SKM-1 (cell line): ENCODE data around the gene VTI1A.
A peak's percentile ranks its signal among the peaks of the same experiment; 100 is the strongest.

Source experiments
- DNase-seq: peaks from one replicate; lab custom pipeline; 2025; ENCODE audit not compliant: unreplicated experiment; lab: John Stamatoyannopoulos, UW

VTI1A gene

GRCh38 chr10:112672706-112673105 lies 225.7 kb downstream of the VTI1A start:
- DNase-seq, result no peak

GRCh38 chr10:112675560-112676083 lies 228.6 kb downstream of the VTI1A start:
- DNase-seq, result no peak

- no peak for DNase-seq
Observed at GRCh38 chr10:112677689-112678088, 230.7 kb downstream of the VTI1A start.

GRCh38 chr10:112678581-112678980 lies 231.6 kb downstream of the VTI1A start:
- DNase-seq, result no peak

GRCh38 chr10:112678987-112679386 lies 232.0 kb downstream of the VTI1A start:
- DNase-seq, result no peak

GRCh38 chr10:112679392-112679791 lies 232.4 kb downstream of the VTI1A start:
- no peak for DNase-seq

- DNase-seq, result no peak
Observed at GRCh38 chr10:112680586-112680985, 233.6 kb downstream of the VTI1A start.

- no peak for DNase-seq
Observed at GRCh38 chr10:112687647-112688046, 240.6 kb downstream of the VTI1A start.

GRCh38 chr10:112689327-112690072 lies 242.5 kb downstream of the VTI1A start:
- DNase-seq, result no peak

GRCh38 chr10:112695539-112695938 lies 248.5 kb downstream of the VTI1A start:
- no peak for DNase-seq

GRCh38 chr10:112696592-112696991 lies 249.6 kb downstream of the VTI1A start:
- DNase-seq, result no peak

GRCh38 chr10:112698133-112698817 lies 251.3 kb downstream of the VTI1A start:
- DNase-seq, result no peak

GRCh38 chr10:112698818-112699164 lies 251.8 kb downstream of the VTI1A start:
- DNase-seq, result no peak

GRCh38 chr10:112700215-112700671 lies 253.2 kb downstream of the VTI1A start:
- DNase-seq, result no peak

GRCh38 chr10:112701211-112701877 lies 254.3 kb downstream of the VTI1A start:
- no peak for DNase-seq

- DNase-seq, result peak; percentile 70
Observed at GRCh38 chr10:112701878-112702255, 254.9 kb downstream of the VTI1A start.

- no peak for DNase-seq
Observed at GRCh38 chr10:112706577-112706976, 259.6 kb downstream of the VTI1A start.

GRCh38 chr10:112708461-112708860 lies 261.4 kb downstream of the VTI1A start:
- no peak for DNase-seq

- no peak for DNase-seq
Observed at GRCh38 chr10:112710528-112710927, 263.5 kb downstream of the VTI1A start.

GRCh38 chr10:112711366-112711765 lies 264.4 kb downstream of the VTI1A start:
- no peak for DNase-seq

- DNase-seq, result no peak
Observed at GRCh38 chr10:112712536-112712935, 265.5 kb downstream of the VTI1A start.

- DNase-seq, result no peak
Observed at GRCh38 chr10:112713411-112713810, 266.4 kb downstream of the VTI1A start.
